Endometrial microvascular endothelial cells (primary cell): ENCODE data around the gene NUDT4B. TPM values are rescaled to one million over a fixed set of nuclear protein-coding genes. Genes with fewer than 3 reads are reported as not detected.
"Not testable (repeated sequence)": the region's sequence is repeated elsewhere in the genome, so short reads cannot be mapped to it uniquely, and the experiment has no call there.

ENCODE experiments used
- in situ Hi-C: cut with HindIII; loops from 2 replicates; pipeline ENCODE4 v1.10.0; 2017; ENCODE audit warnings: low sequenced_read_pairs, low pct_unique_long_range_greater_than_20kb; ENCODE audit errors: inconsistent ontology term
- total RNA-seq: library from RNA; depleted of rRNA; stranded (reverse); fragments of >200 nt; gene quantifications from one replicate; pipeline ENCODE4 v1.2.3, GENCODE V29; 2015; ENCODE audit errors: inconsistent ontology term

The NUDT4B gene
- total RNA-seq, 1 donor from 2014 or later, result 21.4 TPM

GRCh38 chr1:148733585-148734310 is 14.8 kb upstream of the NUDT4B start:
- in situ Hi-C loops, result not testable (repeated sequence)

- in situ Hi-C loops, result not testable (repeated sequence)
Measured at GRCh38 chr1:148734311-148734662, 14.3 kb upstream of the NUDT4B start.

- in situ Hi-C loops, result not testable (repeated sequence)
Measured at GRCh38 chr1:148735538-148735937, 13.0 kb upstream of the NUDT4B start.

- in situ Hi-C loops, result not testable (repeated sequence)
Measured at GRCh38 chr1:148738667-148739066, 9.9 kb upstream of the NUDT4B start.

- in situ Hi-C loops, result not testable (repeated sequence)
Measured at GRCh38 chr1:148743200-148743599, 5.4 kb upstream of the NUDT4B start.

GRCh38 chr1:148743726-148744720 is 4.6 kb upstream of the NUDT4B start:
- in situ Hi-C loops, result not testable (repeated sequence)

- in situ Hi-C loops, result not testable (repeated sequence)
Measured at GRCh38 chr1:148749335-148749681, 734 bp downstream of the NUDT4B start.

GRCh38 chr1:148756231-148756630 is 7.7 kb downstream of the NUDT4B start:
- in situ Hi-C loops, result not testable (repeated sequence)

GRCh38 chr1:148757446-148757845 is 8.9 kb downstream of the NUDT4B start:
- in situ Hi-C loops, result not testable (repeated sequence)

GRCh38 chr1:148758412-148758811 is 9.8 kb downstream of the NUDT4B start:
- in situ Hi-C loops, result not testable (repeated sequence)

- in situ Hi-C loops, result not testable (repeated sequence)
Measured at GRCh38 chr1:148758925-148759324, 10.4 kb downstream of the NUDT4B start.

GRCh38 chr1:148759749-148760148 is 11.2 kb downstream of the NUDT4B start:
- in situ Hi-C loops, result not testable (repeated sequence)

GRCh38 chr1:148760206-148760605 is 11.6 kb downstream of the NUDT4B start:
- in situ Hi-C loops, result not testable (repeated sequence)

GRCh38 chr1:148761360-148761759 is 12.8 kb downstream of the NUDT4B start:
- in situ Hi-C loops, result not testable (repeated sequence)

- in situ Hi-C loops, result not testable (repeated sequence)
Measured at GRCh38 chr1:148765238-148766019, 16.9 kb downstream of the NUDT4B start.

GRCh38 chr1:148768541-148768940 is 20.0 kb downstream of the NUDT4B start:
- in situ Hi-C loops, result not testable (repeated sequence)

GRCh38 chr1:148769495-148769894 is 20.9 kb downstream of the NUDT4B start:
- in situ Hi-C loops, result not testable (repeated sequence)

GRCh38 chr1:148773690-148774089 is 25.1 kb downstream of the NUDT4B start:
- in situ Hi-C loops, result not testable (repeated sequence)

- in situ Hi-C loops, result not testable (repeated sequence)
Measured at GRCh38 chr1:148774102-148774501, 25.5 kb downstream of the NUDT4B start.
